K562 treated with DMSO at 1 percent for 4 hours (cell line): Measurements from ENCODE around the gene DDX56. TPM values are rescaled to one million over a fixed set of nuclear protein-coding genes. Genes with fewer than 3 reads are reported as not detected.

Source experiments
- total RNA-seq: library from RNA; unstranded; fragments of 300-600 nt; gene quantifications from 2 replicates; pipeline ENCODE4 v1.2.3, GENCODE V29; 2022; ENCODE audit not compliant: insufficient read depth

Gene DDX56
- 57.7 and 58.1 TPM in 2 replicates for total RNA-seq

GRCh38 chr7:44573464-44574286 is at the start of gene DDX56:
Gene DDX56 (minus strand): TSS chr7:44573908. CDS start chr7:44573895, 13 bp downstream.

GRCh38 chr7:44606341-44607140 is 32.8 kb upstream of the DDX56 start, which contains the start of gene OGDH:
Gene OGDH (plus strand): TSS chr7:44606627. CDS start chr7:44624344, 17,717 bp downstream.

GRCh38 chr7:44581879-44582603 is 8.3 kb upstream of the DDX56 start, which contains the start of gene TMED4:
Gene TMED4 (minus strand): TSS chr7:44582231. CDS start chr7:44582206, 25 bp downstream.

GRCh38 chr7:44541028-44541869 is 32.5 kb downstream of the DDX56 start, which contains the start of gene NPC1L1:
Gene NPC1L1 (minus strand): TSS chr7:44541330. CDS start chr7:44541259, 71 bp downstream.

Other genes with a start within 250 kb of the DDX56 start
- not detected in 2 replicates for gene CAMK2B, start 248.3 kb downstream of the DDX56 start, total RNA-seq
- 17.6 and 17.9 TPM in 2 replicates for gene NUDCD3, start 83.2 kb downstream of the DDX56 start, total RNA-seq
- gene NPC1L1, start 32.6 kb downstream of the DDX56 start, total RNA-seq: 0.19 TPM in 1 of 2 replicates, not detected in the other
- gene TMED4, start 8.3 kb upstream of the DDX56 start, total RNA-seq: 56.1 and 62.5 TPM in 2 replicates
- gene OGDH, start 32.7 kb upstream of the DDX56 start, total RNA-seq: 84.4 and 88.1 TPM in 2 replicates
- 10.5 and 17.3 TPM in 2 replicates for gene ZMIZ2, start 174.9 kb upstream of the DDX56 start, total RNA-seq
- gene PPIA, start 222.8 kb upstream of the DDX56 start, total RNA-seq: 1,560 and 1,620 TPM in 2 replicates